ENCODE results near the gene KRT85. TPM values are rescaled to one million over a fixed set of nuclear protein-coding genes. Genes with fewer than 3 reads are reported as not detected.
"Not testable (repeated sequence)": the region's sequence is repeated elsewhere in the genome, so short reads cannot be mapped to it uniquely, and the experiment has no call there.

Gene KRT85
- polyA plus RNA-seq (2013, experiment 1 of 4) = not detected
- polyA plus RNA-seq (2013, experiment 2 of 4) = not detected
- polyA plus RNA-seq (2013, experiment 3 of 4) = not detected
- polyA plus RNA-seq (2013, experiment 4 of 4) = not detected

GRCh38 chr12:52366738-52367485 lies at the start of gene KRT85:
Gene KRT85, minus strand, starts transcription at chr12:52367481. Its CDS starts 76 bp downstream, at chr12:52367405.
- Histone ChIP-seq H3K27me3 (ENCODE audit: control insufficient read depth, insufficient read depth, low read length, poor library complexity, severe bottlenecking) (no peaks in the 10 kb centered on the region), H3K36me3 (ENCODE audit: control insufficient read depth, insufficient read depth, low read length) (no peaks in the 10 kb centered on the region), H3K4me1 (ENCODE audit: control insufficient read depth, insufficient read depth, low read length) (no peaks in the 10 kb centered on the region), H3K4me3 (ENCODE audit: insufficient read depth, low read depth, low read length) (no peak within 1 kb of the TSS), H3K9me3 (ENCODE audit: control insufficient read depth, low read length) (no peaks in the 10 kb centered on the region), H3K27ac (ENCODE audit: insufficient read depth, low read depth, low read length, poor library complexity, severe bottlenecking) (no peak within 1 kb of the TSS)
- WGBS, 2 experiments = 93 to 95% methylated on average over 42 of the region's 42 CpGs

GRCh38 chr12:52416795-52417194 lies 49.5 kb upstream of the KRT85 start:
- H3K27me3 ChIP-seq (ENCODE audit: control insufficient read depth, insufficient read depth, low read length, poor library complexity, severe bottlenecking) = no peaks in the 10 kb centered on the region
- WGBS, 2 experiments = 94 to 100% methylated on average over 1 of the region's 1 CpG
- H3K27ac ChIP-seq (ENCODE audit: insufficient read depth, low read depth, low read length, poor library complexity, severe bottlenecking) = no peak overlapping the region
- no peaks in the 10 kb centered on the region for H3K36me3 ChIP-seq (ENCODE audit: control insufficient read depth, insufficient read depth, low read length)
- no peak overlapping the region for H3K4me3 ChIP-seq (ENCODE audit: insufficient read depth, low read depth, low read length)
- no peaks in the 10 kb centered on the region for H3K9me3 ChIP-seq (ENCODE audit: control insufficient read depth, low read length)
- peaks cover 2% of the 10 kb centered on the region for H3K4me1 ChIP-seq (ENCODE audit: control insufficient read depth, insufficient read depth, low read length)

GRCh38 chr12:52415870-52416750 lies 48.8 kb upstream of the KRT85 start:
- no peaks in the 10 kb centered on the region for H3K27me3 ChIP-seq (ENCODE audit: control insufficient read depth, insufficient read depth, low read length, poor library complexity, severe bottlenecking)
- H3K27ac ChIP-seq (ENCODE audit: insufficient read depth, low read depth, low read length, poor library complexity, severe bottlenecking) = no peak overlapping the region
- H3K4me1 ChIP-seq (ENCODE audit: control insufficient read depth, insufficient read depth, low read length) = peaks cover 2% of the 10 kb centered on the region
- 92 to 93% methylated on average over 10 of the region's 10 CpGs for WGBS, 2 experiments
- no peaks in the 10 kb centered on the region for H3K9me3 ChIP-seq (ENCODE audit: control insufficient read depth, low read length)
- no peaks in the 10 kb centered on the region for H3K36me3 ChIP-seq (ENCODE audit: control insufficient read depth, insufficient read depth, low read length)
- H3K4me3 ChIP-seq (ENCODE audit: insufficient read depth, low read depth, low read length) = no peak overlapping the region

DNA sequence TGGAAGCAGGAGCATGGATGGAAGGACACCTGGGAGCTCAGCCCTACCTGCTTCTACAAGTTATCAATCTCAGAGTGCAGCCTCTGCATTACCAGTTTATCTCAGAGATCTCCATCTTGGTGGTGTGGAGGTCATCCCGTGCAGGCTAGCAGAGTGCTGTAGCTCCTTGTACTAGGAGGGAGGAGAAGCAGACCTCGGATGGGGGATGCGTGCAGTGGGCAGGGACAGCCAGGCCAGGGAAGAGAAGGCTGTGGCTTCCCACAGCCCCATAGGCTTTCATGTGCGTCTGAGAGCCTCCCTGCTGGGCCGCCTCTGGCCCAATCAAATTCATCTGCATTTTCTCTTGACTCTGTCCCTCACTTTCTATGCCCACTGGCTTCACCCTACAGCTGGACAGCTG lies 47.7 kb upstream of the KRT85 start:
- no peak overlapping the region for H3K4me3 ChIP-seq (ENCODE audit: insufficient read depth, low read depth, low read length)
- 61 to 72% methylated on average over 5 of the region's 5 CpGs for WGBS, 2 experiments
- no peaks in the 10 kb centered on the region for H3K36me3 ChIP-seq (ENCODE audit: control insufficient read depth, insufficient read depth, low read length)
- no peaks in the 10 kb centered on the region for H3K27me3 ChIP-seq (ENCODE audit: control insufficient read depth, insufficient read depth, low read length, poor library complexity, severe bottlenecking)
- H3K4me1 ChIP-seq (ENCODE audit: control insufficient read depth, insufficient read depth, low read length) = peaks cover 2% of the 10 kb centered on the region
- H3K27ac ChIP-seq (ENCODE audit: insufficient read depth, low read depth, low read length, poor library complexity, severe bottlenecking) = no peak overlapping the region
- H3K9me3 ChIP-seq (ENCODE audit: control insufficient read depth, low read length) = no peaks in the 10 kb centered on the region

DNA sequence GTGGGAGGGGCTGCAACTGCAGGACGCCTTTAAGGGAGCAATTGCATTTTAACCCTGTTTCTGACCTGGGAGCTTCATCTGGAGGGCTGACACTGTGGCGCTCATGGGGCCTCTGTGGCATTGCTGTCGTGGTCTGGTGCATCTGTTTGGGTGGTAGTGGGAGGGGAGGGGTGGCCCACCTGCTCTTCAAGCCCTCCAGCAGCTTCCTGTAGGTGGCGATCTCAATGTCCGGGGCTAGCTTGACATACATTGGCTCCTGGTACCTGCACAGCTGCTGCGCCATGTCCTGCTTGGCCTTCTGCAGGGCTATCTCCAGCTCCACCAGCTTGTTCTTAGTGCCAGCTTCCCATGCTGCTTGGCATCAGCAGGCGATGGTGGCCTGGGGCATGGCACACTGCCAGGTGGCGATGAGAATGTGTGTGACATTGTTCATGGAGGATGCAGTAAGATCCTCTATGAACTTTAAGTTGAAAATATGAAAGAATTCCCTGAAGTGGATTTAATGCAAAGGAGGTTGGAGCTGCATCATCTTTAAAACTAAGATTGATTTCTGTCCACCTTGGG lies 46.6 kb upstream of the KRT85 start:
- Histone ChIP-seq H3K27ac (ENCODE audit: insufficient read depth, low read depth, low read length, poor library complexity, severe bottlenecking) (no peak overlapping the region), H3K27me3 (ENCODE audit: control insufficient read depth, insufficient read depth, low read length, poor library complexity, severe bottlenecking) (no peaks in the 10 kb centered on the region), H3K9me3 (ENCODE audit: control insufficient read depth, low read length) (no peaks in the 10 kb centered on the region), H3K4me3 (ENCODE audit: insufficient read depth, low read depth, low read length) (no peak overlapping the region), H3K36me3 (ENCODE audit: control insufficient read depth, insufficient read depth, low read length) (no peaks in the 10 kb centered on the region), H3K4me1 (ENCODE audit: control insufficient read depth, insufficient read depth, low read length) (peaks cover 2% of the 10 kb centered on the region)
- WGBS, 2 experiments = 82% methylated on average over 8 of the region's 8 CpGs

GRCh38 chr12:52413202-52413601 lies 45.9 kb upstream of the KRT85 start:
- 88 to 93% methylated on average over 4 of the region's 4 CpGs for WGBS, 2 experiments
- Histone ChIP-seq H3K9me3 (ENCODE audit: control insufficient read depth, low read length) (no peaks in the 10 kb centered on the region), H3K4me3 (ENCODE audit: insufficient read depth, low read depth, low read length) (no peak overlapping the region), H3K36me3 (ENCODE audit: control insufficient read depth, insufficient read depth, low read length) (no peaks in the 10 kb centered on the region), H3K4me1 (ENCODE audit: control insufficient read depth, insufficient read depth, low read length) (peaks cover 2% of the 10 kb centered on the region), H3K27ac (ENCODE audit: insufficient read depth, low read depth, low read length, poor library complexity, severe bottlenecking) (no peak overlapping the region), H3K27me3 (ENCODE audit: control insufficient read depth, insufficient read depth, low read length, poor library complexity, severe bottlenecking) (no peaks in the 10 kb centered on the region)

- WGBS, 2 experiments = 93 to 97% methylated on average over 10 of the region's 10 CpGs
- H3K4me3 ChIP-seq (ENCODE audit: insufficient read depth, low read depth, low read length) = no peak overlapping the region
- H3K4me1 ChIP-seq (ENCODE audit: control insufficient read depth, insufficient read depth, low read length) = peaks cover 2% of the 10 kb centered on the region
- no peak overlapping the region for H3K27ac ChIP-seq (ENCODE audit: insufficient read depth, low read depth, low read length, poor library complexity, severe bottlenecking)
- no peaks in the 10 kb centered on the region for H3K9me3 ChIP-seq (ENCODE audit: control insufficient read depth, low read length)
- H3K36me3 ChIP-seq (ENCODE audit: control insufficient read depth, insufficient read depth, low read length) = no peaks in the 10 kb centered on the region
- H3K27me3 ChIP-seq (ENCODE audit: control insufficient read depth, insufficient read depth, low read length, poor library complexity, severe bottlenecking) = no peaks in the 10 kb centered on the region
Measured at GRCh38 chr12:52411815-52412214, 44.5 kb upstream of the KRT85 start.

DNA sequence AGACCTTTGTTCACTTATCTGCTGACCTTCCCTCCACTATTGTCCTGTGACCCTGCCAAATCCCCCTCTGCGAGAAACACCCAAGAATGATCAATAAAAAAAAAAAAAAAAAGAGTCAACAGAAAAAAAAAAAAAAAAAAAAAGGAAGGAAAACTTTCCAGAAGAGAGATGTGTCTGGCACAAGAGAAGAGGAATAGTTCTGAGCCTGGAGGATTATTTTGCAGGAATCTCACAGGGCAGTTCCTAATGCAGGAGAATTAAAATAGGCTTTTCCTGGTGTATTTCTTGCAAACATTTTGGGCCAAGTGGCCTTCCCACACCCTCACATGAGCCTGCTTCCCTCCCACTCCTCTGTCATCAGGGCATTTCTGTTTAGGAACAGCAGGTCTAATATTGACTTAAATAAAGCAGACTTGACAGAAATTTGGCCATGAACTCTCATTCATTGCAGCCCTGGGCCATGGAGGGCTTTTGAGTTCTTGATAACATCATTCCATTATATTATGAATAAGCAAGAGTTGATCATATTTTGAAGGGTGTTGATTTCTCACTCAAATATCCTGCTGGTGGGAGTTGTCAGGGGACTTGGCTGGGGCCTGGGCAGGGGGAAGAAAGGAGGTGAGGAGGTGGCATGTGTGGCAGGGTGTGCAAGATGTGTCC lies 43.4 kb upstream of the KRT85 start:
- not testable (repeated sequence) for H3K4me1 ChIP-seq (ENCODE audit: control insufficient read depth, insufficient read depth, low read length); H3K4me3 ChIP-seq (ENCODE audit: insufficient read depth, low read depth, low read length); H3K27me3 ChIP-seq (ENCODE audit: control insufficient read depth, insufficient read depth, low read length, poor library complexity, severe bottlenecking); H3K9me3 ChIP-seq (ENCODE audit: control insufficient read depth, low read length); H3K36me3 ChIP-seq (ENCODE audit: control insufficient read depth, insufficient read depth, low read length); H3K27ac ChIP-seq (ENCODE audit: insufficient read depth, low read depth, low read length, poor library complexity, severe bottlenecking)
- WGBS, 2 experiments = no CpG with 5 or more reads among the region's 1 CpG

DNA sequence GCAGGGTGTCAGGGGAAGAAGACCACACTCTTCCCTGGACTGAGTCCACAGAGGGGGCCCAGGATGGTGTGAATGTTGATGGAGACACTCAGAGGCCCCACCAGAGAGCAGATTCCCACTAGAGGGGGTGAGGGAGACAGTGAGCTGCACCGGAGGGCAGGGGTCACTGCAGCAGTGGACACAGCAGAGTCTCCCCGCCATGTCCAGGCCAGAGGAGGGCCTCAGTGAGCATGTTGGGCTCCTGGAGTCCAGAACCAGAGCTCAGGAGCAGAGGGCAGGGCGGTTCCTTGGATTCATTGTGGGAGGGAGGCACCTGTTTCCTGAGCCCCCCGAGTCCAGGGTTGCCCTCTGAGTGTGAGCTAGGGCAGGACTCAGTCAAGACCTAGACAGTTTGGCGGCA lies 40.6 kb upstream of the KRT85 start:
- Histone ChIP-seq H3K4me1 (ENCODE audit: control insufficient read depth, insufficient read depth, low read length) (no peaks in the 10 kb centered on the region), H3K27ac (ENCODE audit: insufficient read depth, low read depth, low read length, poor library complexity, severe bottlenecking) (no peak overlapping the region), H3K36me3 (ENCODE audit: control insufficient read depth, insufficient read depth, low read length) (no peaks in the 10 kb centered on the region), H3K4me3 (ENCODE audit: insufficient read depth, low read depth, low read length) (no peak overlapping the region), H3K27me3 (ENCODE audit: control insufficient read depth, insufficient read depth, low read length, poor library complexity, severe bottlenecking) (no peaks in the 10 kb centered on the region), H3K9me3 (ENCODE audit: control insufficient read depth, low read length) (no peaks in the 10 kb centered on the region)
- WGBS, 2 experiments = 86 to 92% methylated on average over 5 of the region's 5 CpGs
